KOPT-K1 (cell line): ENCODE results near the gene TMEM126B.
"Not testable (repeated sequence)": the region's sequence is repeated elsewhere in the genome, so short reads cannot be mapped to it uniquely, and the experiment has no call there.

Experiments
- H3K27ac ChIP-seq: fragments of 200-600 bp; sonication (generic); 2 replicates; pipeline ENCODE4 v1.5.1; 2016; ENCODE audit warnings: antibody characterized with exemption, mild to moderate bottlenecking, low read depth, low read length; ENCODE audit not compliant: poor library complexity, severe bottlenecking
- H3K36me3 ChIP-seq: fragments of 200-600 bp; sonication (generic); 2 replicates; pipeline ENCODE4 v1.5.1; 2017; ENCODE audit warnings: antibody characterized with exemption, mild to moderate bottlenecking, low read length, moderate library complexity; ENCODE audit not compliant: insufficient read depth
- H3K9me3 ChIP-seq: fragments of 200-600 bp; sonication (generic); 2 replicates; pipeline ENCODE4 v1.5.1; 2017; ENCODE audit warnings: antibody characterized with exemption, low read length, mild to moderate bottlenecking; ENCODE audit not compliant: insufficient read depth, poor library complexity, severe bottlenecking

The TMEM126B gene

DNA sequence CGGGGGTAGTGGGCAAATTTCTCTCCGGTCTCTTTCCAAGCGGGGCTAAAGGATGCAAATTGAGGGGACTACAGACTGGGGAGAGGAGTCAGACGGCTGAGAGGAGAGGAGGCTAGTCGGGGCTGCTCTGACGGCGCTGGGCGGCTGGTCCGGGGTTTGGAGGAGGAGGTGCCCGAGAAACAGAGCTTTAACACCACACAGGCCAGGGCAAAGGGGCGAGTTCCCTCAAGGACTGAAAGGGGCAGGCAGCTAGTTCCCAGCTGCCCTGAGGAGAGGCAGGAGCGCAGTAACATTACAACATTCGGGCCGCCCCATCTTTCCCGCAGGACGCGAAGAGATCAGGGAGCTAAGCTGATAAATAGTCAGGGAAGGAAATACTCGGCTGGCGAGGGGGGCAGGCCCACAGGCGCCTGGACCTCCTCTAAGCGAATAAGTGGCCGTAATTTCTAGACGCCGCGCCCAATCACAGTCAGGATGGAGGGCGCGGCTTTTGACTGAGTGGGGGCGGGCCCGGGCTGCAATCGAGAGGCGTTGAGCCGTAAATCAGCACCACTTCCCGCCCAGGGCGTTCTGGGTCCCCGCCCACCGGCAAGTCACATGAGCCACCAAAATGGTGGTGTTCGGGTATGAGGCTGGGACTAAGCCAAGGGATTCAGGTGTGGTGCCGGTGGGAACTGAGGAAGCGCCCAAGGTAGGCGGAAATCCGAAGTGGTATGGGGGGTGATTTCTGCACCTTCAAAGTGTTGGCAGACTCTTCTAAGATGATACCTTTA lies at the start of gene TMEM126B:
TMEM126B (plus strand) TSS at position 596 of the 773 bp plus-strand sequence; CDS start at position 611, 15 bp downstream.
- H3K9me3 ChIP-seq, result no peaks in the 10 kb centered on the region
- peaks cover 13% of the 10 kb centered on the region for H3K36me3 ChIP-seq
- H3K27ac ChIP-seq, result peak within 1 kb of the TSS; percentile 62

DNA sequence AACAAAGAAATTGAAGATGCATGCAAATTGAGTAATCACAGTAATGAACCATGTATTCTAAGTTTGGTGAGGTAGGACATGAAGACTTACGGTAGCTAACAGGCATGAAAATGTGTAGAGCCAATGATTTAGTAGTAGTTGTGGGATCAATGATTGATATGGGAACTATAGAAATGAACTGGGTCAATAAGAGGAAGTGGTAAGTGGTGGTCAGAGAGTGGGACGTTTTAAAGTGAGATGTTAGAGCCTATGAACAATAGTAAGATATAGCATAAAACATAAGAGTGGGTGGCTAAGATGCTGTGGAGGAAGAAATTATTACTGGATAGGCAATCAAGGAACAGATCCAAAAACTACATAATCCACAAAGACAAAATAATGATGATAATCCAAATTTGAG lies 46.3 kb upstream of the TMEM126B start:
- H3K27ac ChIP-seq, result no peak overlapping the region
- no peaks in the 10 kb centered on the region for H3K9me3 ChIP-seq
- H3K36me3 ChIP-seq, result no peaks in the 10 kb centered on the region

DNA sequence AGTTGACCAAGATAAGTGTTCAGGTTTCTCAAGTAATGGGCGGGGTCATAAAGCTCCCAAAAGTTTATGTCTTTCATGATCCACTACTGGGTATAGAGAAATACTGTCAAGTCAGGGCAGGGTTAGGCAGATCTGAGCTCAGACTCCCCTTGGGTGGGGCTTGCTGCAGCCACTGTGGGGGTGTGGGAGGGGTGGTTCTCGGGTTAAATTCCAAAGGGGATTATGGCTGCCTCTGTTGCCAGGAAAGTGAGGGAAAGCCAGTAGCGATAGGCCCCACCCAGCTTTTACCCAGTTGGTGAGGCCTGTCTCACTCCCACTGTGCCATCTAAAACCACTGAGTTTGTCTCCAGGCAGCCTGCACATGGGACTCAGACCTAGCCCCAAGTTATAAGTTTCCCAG lies 39.0 kb upstream of the TMEM126B start:
- Histone ChIP-seq H3K27ac (no peak overlapping the region), H3K36me3 (no peaks in the 10 kb centered on the region)

GRCh38 chr11:85590848-85591483 lies 37.4 kb upstream of the TMEM126B start:
- no peaks in the 10 kb centered on the region for H3K9me3 ChIP-seq
- no peak overlapping the region for H3K27ac ChIP-seq
- no peaks in the 10 kb centered on the region for H3K36me3 ChIP-seq

More for the DNA sequence above, 39.0 kb upstream of the TMEM126B start:
- H3K9me3 ChIP-seq, result no peaks in the 10 kb centered on the region

DNA sequence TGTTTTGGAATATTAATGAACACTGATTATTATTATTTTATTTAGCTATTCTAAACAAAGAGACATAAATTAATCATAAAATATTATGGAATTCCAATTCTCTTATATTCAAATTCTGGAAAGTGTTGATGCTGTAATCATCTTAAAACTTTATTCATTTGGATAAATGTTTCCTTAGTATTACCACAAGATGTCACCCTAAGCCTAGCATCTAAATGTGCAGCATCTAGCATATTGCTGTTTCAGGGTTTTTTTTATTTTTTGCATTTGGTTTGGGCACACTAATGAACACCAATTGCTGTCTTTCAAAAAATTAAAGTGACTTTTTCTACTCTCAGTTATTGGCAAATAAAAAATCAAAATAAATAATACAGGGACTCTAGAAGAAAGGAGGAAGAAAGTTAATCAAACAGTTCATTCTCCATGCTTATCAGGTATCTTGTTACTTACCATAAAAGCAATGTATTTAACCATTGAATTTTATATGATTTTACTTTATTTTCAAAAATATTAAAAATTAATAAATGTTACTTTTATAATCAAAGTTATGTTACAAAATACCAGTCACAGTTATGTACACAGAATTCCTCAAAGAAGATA lies 33.0 kb upstream of the TMEM126B start:
- H3K9me3 ChIP-seq, result no peaks in the 10 kb centered on the region
- H3K27ac ChIP-seq, result no peak overlapping the region
- H3K36me3 ChIP-seq, result no peaks in the 10 kb centered on the region

DNA sequence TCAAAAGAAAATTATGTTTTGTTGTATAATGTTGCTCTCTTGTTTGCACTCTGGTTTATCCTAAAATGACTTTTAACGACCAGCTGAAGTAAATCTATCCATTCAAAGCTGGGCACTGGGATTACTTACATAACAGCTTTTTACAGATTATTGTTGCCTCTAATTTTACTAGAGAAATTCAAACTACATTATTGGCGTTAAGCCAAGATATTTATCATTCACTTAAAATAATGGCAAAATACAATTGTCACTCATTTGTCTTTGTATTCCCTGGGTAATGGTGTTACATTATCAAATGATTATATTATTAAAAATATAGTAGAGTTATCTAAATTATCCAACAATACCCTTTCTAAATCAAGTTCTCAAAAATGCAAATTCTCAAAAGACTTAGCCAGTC lies 31.5 kb upstream of the TMEM126B start:
- Histone ChIP-seq H3K27ac (no peak overlapping the region), H3K36me3 (no peaks in the 10 kb centered on the region), H3K9me3 (no peaks in the 10 kb centered on the region)

DNA sequence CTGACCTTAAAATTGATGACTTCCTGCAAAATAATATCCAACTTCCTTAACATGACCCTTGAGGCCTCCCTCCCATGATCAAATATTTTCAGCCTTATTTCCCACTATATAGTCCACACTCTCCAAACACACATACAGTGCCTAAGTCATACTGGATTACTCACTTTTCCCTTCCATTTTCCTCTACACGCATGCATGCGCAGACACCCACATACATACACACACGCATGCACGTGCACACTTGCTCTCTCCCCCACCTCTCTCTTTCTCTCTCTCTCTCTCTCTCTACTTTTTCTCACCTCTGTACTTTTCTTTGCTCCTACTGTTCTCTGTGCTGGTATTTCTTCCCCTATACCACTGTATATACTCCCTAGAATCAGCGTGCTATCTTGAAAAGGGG lies 29.3 kb upstream of the TMEM126B start:
- no peaks in the 10 kb centered on the region for H3K9me3 ChIP-seq
- no peaks in the 10 kb centered on the region for H3K36me3 ChIP-seq
- H3K27ac ChIP-seq, result no peak overlapping the region

- no peaks in the 10 kb centered on the region for H3K36me3 ChIP-seq
- no peaks in the 10 kb centered on the region for H3K9me3 ChIP-seq
- H3K27ac ChIP-seq, result no peak overlapping the region
Observed at GRCh38 chr11:85602526-85603213, 25.7 kb upstream of the TMEM126B start.

- H3K27ac ChIP-seq, result no peak overlapping the region
- H3K9me3 ChIP-seq, result no peaks in the 10 kb centered on the region
- no peaks in the 10 kb centered on the region for H3K36me3 ChIP-seq
Observed at GRCh38 chr11:85603220-85603619, 25.2 kb upstream of the TMEM126B start.

- not testable (repeated sequence) for H3K27ac ChIP-seq, H3K9me3 ChIP-seq, H3K36me3 ChIP-seq
Observed at GRCh38 chr11:85606237-85606636, 22.2 kb upstream of the TMEM126B start.

- H3K36me3 ChIP-seq, H3K27ac ChIP-seq, H3K9me3 ChIP-seq: not testable (repeated sequence)
Observed at GRCh38 chr11:85608621-85609020, 19.8 kb upstream of the TMEM126B start.

GRCh38 chr11:85609286-85609685 lies 19.1 kb upstream of the TMEM126B start:
- H3K27ac ChIP-seq, H3K36me3 ChIP-seq, H3K9me3 ChIP-seq: not testable (repeated sequence)

DNA sequence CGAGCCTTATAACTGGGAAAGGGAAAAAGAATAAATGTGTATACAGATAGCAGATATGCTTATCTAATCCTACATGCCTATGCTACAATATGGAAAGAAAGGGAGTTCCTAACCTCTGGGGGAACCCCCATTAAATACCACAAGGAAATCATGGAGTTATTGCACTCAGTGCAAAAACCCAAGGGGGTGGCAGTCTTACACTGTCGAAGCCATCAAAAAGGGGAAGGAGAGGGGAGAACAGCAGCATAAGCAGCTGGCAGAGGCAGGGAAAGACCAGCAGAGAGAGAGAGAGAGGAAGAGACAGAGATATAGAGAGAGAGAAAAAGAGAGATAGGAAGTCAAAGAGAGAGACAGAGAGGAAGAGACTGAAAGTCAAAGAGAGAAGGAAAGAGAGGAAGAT lies 16.8 kb upstream of the TMEM126B start:
- not testable (repeated sequence) for H3K36me3 ChIP-seq

DNA sequence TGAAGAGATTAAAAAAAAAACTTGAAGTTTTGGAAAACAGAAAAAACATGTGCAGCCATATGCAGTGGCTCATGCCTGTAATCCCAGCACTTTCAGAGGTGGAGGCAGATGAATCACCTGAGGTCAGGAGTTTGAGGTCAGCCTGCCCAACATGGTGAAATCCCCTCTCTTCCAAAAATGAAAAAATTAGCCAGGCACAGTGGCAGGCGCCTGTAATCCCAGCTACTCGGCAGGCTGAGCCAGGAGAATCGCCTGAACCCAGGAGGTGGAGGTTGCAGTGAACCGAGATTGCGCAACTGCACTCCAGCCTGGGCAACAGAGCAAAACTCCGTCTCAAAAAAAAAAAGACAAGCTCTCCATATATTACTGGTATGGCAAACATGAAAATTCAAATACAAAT lies 8.9 kb upstream of the TMEM126B start:
- Histone ChIP-seq H3K27ac (no peak overlapping the region), H3K36me3 (no peaks in the 10 kb centered on the region), H3K9me3 (no peaks in the 10 kb centered on the region)

More for the DNA sequence above, 16.8 kb upstream of the TMEM126B start:
- H3K27ac ChIP-seq, H3K9me3 ChIP-seq: not testable (repeated sequence)

GRCh38 chr11:85620256-85620655 lies 8.1 kb upstream of the TMEM126B start:
- no peaks in the 10 kb centered on the region for H3K9me3 ChIP-seq
- no peaks in the 10 kb centered on the region for H3K36me3 ChIP-seq
- H3K27ac ChIP-seq, result no peak overlapping the region
